Glomerular visceral epithelial cell (primary cell): Measurements from ENCODE around the gene VPS33B.

Experiments used
- DNase-seq: peaks from one replicate; pipeline ENCODE4 v3.0.0-alpha.2; 2016; ENCODE audit errors: extremely low spot score

VPS33B gene

GRCh38 chr15:90949979-90950675, 72.3 kb downstream of the VPS33B start:
- no peak for DNase-seq
